Measurements from ENCODE around the gene S100A16. TPM values are rescaled to one million over a fixed set of nuclear protein-coding genes. Genes with fewer than 3 reads are reported as not detected.

The S100A16 gene
- total RNA-seq, 1 experiment from 2014 or later = 14.6 TPM

- TF ChIP-seq ZNF532 (CRISPR knock-in tag; IDR thresholded peaks at IDR 0.05; ENCODE audit: borderline replicate concordance) (no peak), FOXP4 (CRISPR knock-in tag; IDR thresholded peaks at IDR 0.05) (no peak), ZBTB21 (CRISPR knock-in tag; IDR thresholded peaks at IDR 0.05; ENCODE audit: borderline replicate concordance) (no peak), TCF7 (CRISPR knock-in tag; IDR thresholded peaks at IDR 0.05; ENCODE audit: low read depth) (no peak), NR1H2 (CRISPR knock-in tag; IDR thresholded peaks at IDR 0.05) (no peak), TEAD4 (CRISPR knock-in tag; IDR thresholded peaks at IDR 0.05) (no peak), GABPB1 (CRISPR knock-in tag; IDR thresholded peaks at IDR 0.05) (no peak)
Observed at GRCh38 chr1:153587314-153587713, 25.6 kb downstream of the S100A16 start (continued).

GRCh38 chr1:153586347-153586746 lies 26.6 kb downstream of the S100A16 start:
- TF ChIP-seq USF1 (CRISPR knock-in tag; IDR thresholded peaks at IDR 0.05) (no peak), CTCF (IDR thresholded peaks at IDR 0.05) (no peak), MAX (CRISPR knock-in tag; IDR thresholded peaks at IDR 0.05) (no peak), ZMAT4 (CRISPR knock-in tag; IDR thresholded peaks at IDR 0.05) (no peak), ZBTB43 (CRISPR knock-in tag; IDR thresholded peaks at IDR 0.05) (no peak), ZNF416 (CRISPR knock-in tag; IDR thresholded peaks at IDR 0.05) (no peak), ESRRA (CRISPR knock-in tag; IDR thresholded peaks at IDR 0.05; ENCODE audit: borderline replicate concordance) (no peak), MXD4 (CRISPR knock-in tag; IDR thresholded peaks at IDR 0.05; ENCODE audit: borderline replicate concordance) (no peak), ZNF263 (CRISPR knock-in tag; IDR thresholded peaks at IDR 0.05; ENCODE audit: low read depth) (no peak), AR (CRISPR knock-in tag; IDR thresholded peaks at IDR 0.05) (no peak)
- H3K36me3 Mint-ChIP-seq = no peaks in the 10 kb centered on the region
- 0 out of 2 replicates have a peak overlapping the region, but pooled peaks have one; percentile 45 for H3K27ac Mint-ChIP-seq
- no peaks in the 10 kb centered on the region for H3K9me3 Mint-ChIP-seq
- no peak overlapping the region for H3K4me3 Mint-ChIP-seq
- CTCF ChIA-PET = interaction anchor here (0.9 to 5.2 kb wide), 4 partner anchors 14 to 53 kb away, joined by 4 to 29 read pairs (median 6); partner anchors contain the start of genes S100A1 and S100A13
- POLR2A ChIA-PET = no interaction called here
- H3K4me1 Mint-ChIP-seq = peaks cover 4% of the 10 kb centered on the region
- ATAC-seq = no peak
- DNase-seq (ENCODE audit: low spot score) = no peak
- no peaks in the 10 kb centered on the region for H3K27me3 Mint-ChIP-seq (ENCODE audit: low read depth)

Data from WTC11 (cell line).